HepG2 (cell line): Measurements from ENCODE around the gene AGXT. TPM values are rescaled to one million over a fixed set of nuclear protein-coding genes. Genes with fewer than 3 reads are reported as not detected.

ENCODE experiments used
- ATAC-seq: fragments of 200-7000 bp; cut with Tn5 transposase; 3 replicates; pipeline ENCODE4 v1.9.1; 2020; ENCODE audit warnings: mild to moderate bottlenecking, moderate library complexity
- BruUV-seq: library from RNA; stranded (reverse); fragments of 400-500 nt; replicated peaks from 2 replicates; lab custom pipeline; 2021; lab: Mats Ljungman, UMichigan
- CTCF ChIA-PET: fragments of 300-600 bp; formaldehyde crosslinking; extraction: SDS; loops from one replicate; lab custom pipeline; 2021; ENCODE audit warnings: low total read pairs, inconsistent platforms, low intra/inter-chr PET ratio; lab: Yijun Ruan, JAX
- POLR2A ChIA-PET: fragments of 350-600 bp; sonication (Branson Sonifier 250); formaldehyde crosslinking; loops from one replicate; lab custom pipeline; 2020; ENCODE audit warnings: antibody characterized with exemption, inconsistent platforms; lab: Yijun Ruan, JAX
- DNase-seq: peaks from one replicate; pipeline ENCODE4 v3.0.0-alpha.2; 2015; ENCODE audit warnings: low spot score
- FAIRE-seq: peaks from 3 replicates; lab custom pipeline; 2011; peaks lifted over from hg19 to GRCh38; lab: Jason Lieb, UNC
- H2AFZ ChIP-seq: one replicate; pipeline ENCODE4 v1.6.1; 2011; ENCODE audit warnings: low read length, inconsistent platforms
- H3K27ac ChIP-seq: fragments of 300-600 bp; 3 replicates; pipeline ENCODE4 v1.8.0; 2011; ENCODE audit warnings: mixed run types, mild to moderate bottlenecking, mixed read lengths, low read length, inconsistent platforms; ENCODE audit not compliant: insufficient read depth; ENCODE audit errors: extremely low read length
- H3K27me3 ChIP-seq, 2 experiments: fragments of 200-600 bp in 1 of 2; 2 replicates in 1 of 2; 3 replicates in 1 of 2; pipeline versions ENCODE4 v1.6.0 to v1.8.0; 2011; ENCODE audit warnings: low read length in 2 of 2, mild to moderate bottlenecking in 2 of 2, moderate library complexity in 2 of 2, inconsistent platforms in 1 of 2; ENCODE audit not compliant: insufficient read depth in 2 of 2, control insufficient read depth in 1 of 2
- H3K36me3 ChIP-seq, 2 experiments: fragments of 200-600 bp in 1 of 2; replicated peaks in 1 of 2; 2 replicates in 1 of 2; 3 replicates in 1 of 2; pipeline versions ENCODE4 v1.5.1 to v1.8.0; 2011; ENCODE audit warnings: low read length in 2 of 2, inconsistent platforms in 1 of 2; ENCODE audit not compliant: insufficient read depth in 2 of 2, control insufficient read depth in 1 of 2
- H3K4me1 ChIP-seq: 2 replicates; pipeline ENCODE4 v1.5.1; 2012; ENCODE audit warnings: low read length, inconsistent platforms; ENCODE audit not compliant: insufficient read depth
- H3K4me2 ChIP-seq: 2 replicates; pipeline ENCODE4 v1.6.0; 2011; ENCODE audit warnings: low read depth, low read length, inconsistent platforms
- H3K4me3 ChIP-seq, 3 experiments: fragments of 200-600 bp in 1 of 3; sonication (generic), shearing (Covaris generic) in 1 of 3; replicated peaks in 1 of 3; 2 replicates each; pipeline ENCODE4 v1.5.1; 2011 to 2016; ENCODE audit warnings: low read length in 3 of 3, inconsistent platforms in 2 of 3, low read depth in 2 of 3, mild to moderate bottlenecking in 2 of 3, control low read depth in 1 of 3, mixed read lengths in 1 of 3; ENCODE audit not compliant: insufficient read depth in 1 of 3
- H3K79me2 ChIP-seq: one replicate; pipeline ENCODE4 v1.6.1; 2011; ENCODE audit warnings: low read length, inconsistent platforms; ENCODE audit not compliant: insufficient read depth
- H3K9ac ChIP-seq: 2 replicates; pipeline ENCODE4 v1.6.0; 2011; ENCODE audit warnings: mild to moderate bottlenecking, low read depth, low read length, inconsistent platforms; ENCODE audit not compliant: insufficient read depth
- H3K9me3 ChIP-seq: 2 replicates; pipeline ENCODE4 v1.5.1; 2012; ENCODE audit warnings: mild to moderate bottlenecking, low read length
- H4K20me1 ChIP-seq: 2 replicates; pipeline ENCODE4 v1.6.0; 2011; ENCODE audit warnings: inconsistent platforms, mild to moderate bottlenecking, low read length, moderate library complexity; ENCODE audit not compliant: insufficient read depth
- BCLAF1 ChIP-seq: fragments of 450-650 bp; IDR thresholded peaks from 2 replicates; pipeline ENCODE4 v1.6.1; 2017; ENCODE audit warnings: mild to moderate bottlenecking
- DNMT1 ChIP-seq: sonication (generic); formaldehyde crosslinking; IDR thresholded peaks from 2 replicates; pipeline ENCODE4 v1.5.1; 2020; ENCODE audit warnings: mild to moderate bottlenecking, missing genetic modification reagents
- KDM3A ChIP-seq: IDR thresholded peaks from 2 replicates; pipeline ENCODE4 v1.6.1; 2018; ENCODE audit warnings: low read depth, missing compliant biosample characterization
- MYC ChIP-seq: sonication (generic); formaldehyde crosslinking; IDR thresholded peaks from 2 replicates; pipeline ENCODE4 v1.9.0; 2021; ENCODE audit warnings: missing genetic modification reagents, borderline replicate concordance
- NR0B2 ChIP-seq: sonication (generic); formaldehyde crosslinking; IDR thresholded peaks from 2 replicates; pipeline ENCODE4 v1.4.0; 2020; ENCODE audit warnings: mild to moderate bottlenecking, missing genetic modification reagents
- SMAD3 ChIP-seq: sonication (generic); formaldehyde crosslinking; IDR thresholded peaks from 2 replicates; pipeline ENCODE4 v1.4.0; 2020; ENCODE audit warnings: missing genetic modification reagents
- ZNF503 ChIP-seq: sonication (generic); formaldehyde crosslinking; IDR thresholded peaks from 2 replicates; pipeline ENCODE4 v1.4.0; 2020; ENCODE audit warnings: missing genetic modification reagents
- ZNF513 ChIP-seq: sonication (generic); formaldehyde crosslinking; conservative IDR thresholded peaks from 2 replicates; pipeline ENCODE4 v1.5.0; 2020; ENCODE audit warnings: missing genetic modification reagents
- WGBS: methylation state at CpG from one replicate; pipeline ENCODE4 v1.1.6; 2017; ENCODE audit warnings: low lambda C conversion rate; 5-methylcytosine and 5-hydroxymethylcytosine counted together
- in situ Hi-C: cut with HindIII; loops from 2 replicates; pipeline ENCODE4 v1.10.0; 2017; ENCODE audit warnings: low pct_unique_long_range_greater_than_20kb; ENCODE audit not compliant: extremely low pct_ligation_motif_present
- intact Hi-C: fragments of 100-400 bp; cut with micrococcal nuclease; formaldehyde crosslinking; loops from one replicate; pipeline ENCODE4 v1.10.0; 2022; ENCODE audit not compliant: unreplicated experiment
- polyA plus RNA-seq, 8 experiments: library from polyadenylated mRNA; depleted of rRNA in 3 of 8; stranded (reverse) in 7 of 8; unstranded in 1 of 8; fragments of >200 nt; fragmentation: Illumina TruSeq in 4 of 8; extraction: Trizol in 4 of 8; gene quantifications; 2 replicates each; pipeline versions ENCODE4 v1.2.1 to v1.2.3, GENCODE V29; 2011 to 2016; ENCODE audit warnings: low read depth in 4 of 8, missing spikeins in 1 of 8, mixed read lengths in 1 of 8; ENCODE audit not compliant: insufficient read depth in 1 of 8
- total RNA-seq, 5 experiments: library from RNA; depleted of rRNA; stranded (reverse); fragments of >200 nt; fragmentation: Illumina TruSeq; extraction: Trizol; gene quantifications; 2 replicates each; pipeline ENCODE4 v1.2.3, GENCODE V29; 2016; ENCODE audit warnings: low read depth in 1 of 5
- TF ChIP-seq, protein P1 (sequence below): sonication (generic); formaldehyde crosslinking; IDR thresholded peaks from 2 replicates; pipeline ENCODE4 v1.8.1; 2022; ENCODE audit warnings: mild to moderate bottlenecking, missing genetic modification reagents
- TF ChIP-seq, protein P2 (sequence below): IDR thresholded peaks from 2 replicates; pipeline ENCODE4 v1.6.1; 2016
- TF ChIP-seq, protein P3 (sequence below): sonication (generic); formaldehyde crosslinking; conservative IDR thresholded peaks from 2 replicates; pipeline ENCODE4 v1.8.0; 2022; ENCODE audit warnings: missing genetic modification reagents

AGXT gene
- total and polyA plus RNA-seq, 2 of the 13 experiments (the other 11 are each of a cell fraction or from before 2014, with no cell fraction given) = 41.9 to 96.1 TPM

- TF ChIP-seq ZNF503 (CRISPR knock-in tag) (no peak), BCLAF1 (no peak), SMAD3 (CRISPR knock-in tag) (no peak), KDM3A (CRISPR knock-in tag) (no peak)
- TF ChIP-seq, protein P1, sequence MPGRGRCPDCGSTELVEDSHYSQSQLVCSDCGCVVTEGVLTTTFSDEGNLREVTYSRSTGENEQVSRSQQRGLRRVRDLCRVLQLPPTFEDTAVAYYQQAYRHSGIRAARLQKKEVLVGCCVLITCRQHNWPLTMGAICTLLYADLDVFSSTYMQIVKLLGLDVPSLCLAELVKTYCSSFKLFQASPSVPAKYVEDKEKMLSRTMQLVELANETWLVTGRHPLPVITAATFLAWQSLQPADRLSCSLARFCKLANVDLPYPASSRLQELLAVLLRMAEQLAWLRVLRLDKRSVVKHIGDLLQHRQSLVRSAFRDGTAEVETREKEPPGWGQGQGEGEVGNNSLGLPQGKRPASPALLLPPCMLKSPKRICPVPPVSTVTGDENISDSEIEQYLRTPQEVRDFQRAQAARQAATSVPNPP (CRISPR knock-in tag) = no peak
Observed at GRCh38 chr2:240832921-240833494, 35.6 kb upstream of the AGXT start (continued).

- DNase-seq (no peak), ATAC-seq (no peak), FAIRE-seq (no peak)
- Histone ChIP-seq H2AFZ (no peak overlapping the region), H3K79me2 (no peaks in the 10 kb centered on the region), H3K4me2 (no peak overlapping the region), H3K36me3 (no peaks in the 10 kb centered on the region), H3K9ac (no peak overlapping the region), H3K9me3 (no peaks in the 10 kb centered on the region), H3K4me3 (no peak overlapping the region), H3K4me1 (peaks cover 7% of the 10 kb centered on the region), H3K27ac (no peak overlapping the region), H3K27me3 (peaks cover 7 to 55% of the 10 kb centered on the region in 2 experiments), H4K20me1 (peaks cover 8% of the 10 kb centered on the region; the same call in 1 of the 2 replicates)
- ChIA-PET POLR2A (no interaction called here), CTCF (no interaction called here)
- 1% methylated on average over 5 of the region's 8 CpGs for WGBS
- BruUV-seq = no TSS peak
- in situ Hi-C loops = no loop called here
- intact Hi-C loops = loop anchor here (5.0 to 10.0 kb wide), 2 partner anchors 229 to 272 kb away; partner anchors contain the start of gene DUSP28
- no peak for TF ChIP-seq MYC (CRISPR knock-in tag)
- no peak for TF ChIP-seq DNMT1 (CRISPR knock-in tag)
- no peak for TF ChIP-seq ZNF513 (CRISPR knock-in tag)
- TF ChIP-seq, protein P2, sequence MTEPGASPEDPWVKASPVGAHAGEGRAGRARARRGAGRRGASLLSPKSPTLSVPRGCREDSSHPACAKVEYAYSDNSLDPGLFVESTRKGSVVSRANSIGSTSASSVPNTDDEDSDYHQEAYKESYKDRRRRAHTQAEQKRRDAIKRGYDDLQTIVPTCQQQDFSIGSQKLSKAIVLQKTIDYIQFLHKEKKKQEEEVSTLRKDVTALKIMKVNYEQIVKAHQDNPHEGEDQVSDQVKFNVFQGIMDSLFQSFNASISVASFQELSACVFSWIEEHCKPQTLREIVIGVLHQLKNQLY (CRISPR knock-in tag) = no peak
- TF ChIP-seq, protein P3, sequence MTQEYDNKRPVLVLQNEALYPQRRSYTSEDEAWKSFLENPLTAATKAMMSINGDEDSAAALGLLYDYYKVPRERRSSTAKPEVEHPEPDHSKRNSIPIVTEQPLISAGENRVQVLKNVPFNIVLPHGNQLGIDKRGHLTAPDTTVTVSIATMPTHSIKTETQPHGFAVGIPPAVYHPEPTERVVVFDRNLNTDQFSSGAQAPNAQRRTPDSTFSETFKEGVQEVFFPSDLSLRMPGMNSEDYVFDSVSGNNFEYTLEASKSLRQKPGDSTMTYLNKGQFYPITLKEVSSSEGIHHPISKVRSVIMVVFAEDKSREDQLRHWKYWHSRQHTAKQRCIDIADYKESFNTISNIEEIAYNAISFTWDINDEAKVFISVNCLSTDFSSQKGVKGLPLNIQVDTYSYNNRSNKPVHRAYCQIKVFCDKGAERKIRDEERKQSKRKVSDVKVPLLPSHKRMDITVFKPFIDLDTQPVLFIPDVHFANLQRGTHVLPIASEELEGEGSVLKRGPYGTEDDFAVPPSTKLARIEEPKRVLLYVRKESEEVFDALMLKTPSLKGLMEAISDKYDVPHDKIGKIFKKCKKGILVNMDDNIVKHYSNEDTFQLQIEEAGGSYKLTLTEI (CRISPR knock-in tag) = no peak
- no peak for TF ChIP-seq NR0B2 (CRISPR knock-in tag)
Observed at GRCh38 chr2:240833724-240834285, 34.8 kb upstream of the AGXT start.
